HG02588 (cell line): ENCODE measurements around the gene ZBTB40.

Source experiments
- ATAC-seq: cut with Tn5 transposase; IDR thresholded peaks from one replicate; pipeline ENCODE4 v1.9.1; 2021; ENCODE audit warnings: mild to moderate bottlenecking, moderate library complexity; ENCODE audit not compliant: unreplicated experiment

Gene ZBTB40, protein sequence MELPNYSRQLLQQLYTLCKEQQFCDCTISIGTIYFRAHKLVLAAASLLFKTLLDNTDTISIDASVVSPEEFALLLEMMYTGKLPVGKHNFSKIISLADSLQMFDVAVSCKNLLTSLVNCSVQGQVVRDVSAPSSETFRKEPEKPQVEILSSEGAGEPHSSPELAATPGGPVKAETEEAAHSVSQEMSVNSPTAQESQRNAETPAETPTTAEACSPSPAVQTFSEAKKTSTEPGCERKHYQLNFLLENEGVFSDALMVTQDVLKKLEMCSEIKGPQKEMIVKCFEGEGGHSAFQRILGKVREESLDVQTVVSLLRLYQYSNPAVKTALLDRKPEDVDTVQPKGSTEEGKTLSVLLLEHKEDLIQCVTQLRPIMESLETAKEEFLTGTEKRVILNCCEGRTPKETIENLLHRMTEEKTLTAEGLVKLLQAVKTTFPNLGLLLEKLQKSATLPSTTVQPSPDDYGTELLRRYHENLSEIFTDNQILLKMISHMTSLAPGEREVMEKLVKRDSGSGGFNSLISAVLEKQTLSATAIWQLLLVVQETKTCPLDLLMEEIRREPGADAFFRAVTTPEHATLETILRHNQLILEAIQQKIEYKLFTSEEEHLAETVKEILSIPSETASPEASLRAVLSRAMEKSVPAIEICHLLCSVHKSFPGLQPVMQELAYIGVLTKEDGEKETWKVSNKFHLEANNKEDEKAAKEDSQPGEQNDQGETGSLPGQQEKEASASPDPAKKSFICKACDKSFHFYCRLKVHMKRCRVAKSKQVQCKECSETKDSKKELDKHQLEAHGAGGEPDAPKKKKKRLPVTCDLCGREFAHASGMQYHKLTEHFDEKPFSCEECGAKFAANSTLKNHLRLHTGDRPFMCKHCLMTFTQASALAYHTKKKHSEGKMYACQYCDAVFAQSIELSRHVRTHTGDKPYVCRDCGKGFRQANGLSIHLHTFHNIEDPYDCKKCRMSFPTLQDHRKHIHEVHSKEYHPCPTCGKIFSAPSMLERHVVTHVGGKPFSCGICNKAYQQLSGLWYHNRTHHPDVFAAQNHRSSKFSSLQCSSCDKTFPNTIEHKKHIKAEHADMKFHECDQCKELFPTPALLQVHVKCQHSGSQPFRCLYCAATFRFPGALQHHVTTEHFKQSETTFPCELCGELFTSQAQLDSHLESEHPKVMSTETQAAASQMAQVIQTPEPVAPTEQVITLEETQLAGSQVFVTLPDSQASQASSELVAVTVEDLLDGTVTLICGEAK

DNA sequence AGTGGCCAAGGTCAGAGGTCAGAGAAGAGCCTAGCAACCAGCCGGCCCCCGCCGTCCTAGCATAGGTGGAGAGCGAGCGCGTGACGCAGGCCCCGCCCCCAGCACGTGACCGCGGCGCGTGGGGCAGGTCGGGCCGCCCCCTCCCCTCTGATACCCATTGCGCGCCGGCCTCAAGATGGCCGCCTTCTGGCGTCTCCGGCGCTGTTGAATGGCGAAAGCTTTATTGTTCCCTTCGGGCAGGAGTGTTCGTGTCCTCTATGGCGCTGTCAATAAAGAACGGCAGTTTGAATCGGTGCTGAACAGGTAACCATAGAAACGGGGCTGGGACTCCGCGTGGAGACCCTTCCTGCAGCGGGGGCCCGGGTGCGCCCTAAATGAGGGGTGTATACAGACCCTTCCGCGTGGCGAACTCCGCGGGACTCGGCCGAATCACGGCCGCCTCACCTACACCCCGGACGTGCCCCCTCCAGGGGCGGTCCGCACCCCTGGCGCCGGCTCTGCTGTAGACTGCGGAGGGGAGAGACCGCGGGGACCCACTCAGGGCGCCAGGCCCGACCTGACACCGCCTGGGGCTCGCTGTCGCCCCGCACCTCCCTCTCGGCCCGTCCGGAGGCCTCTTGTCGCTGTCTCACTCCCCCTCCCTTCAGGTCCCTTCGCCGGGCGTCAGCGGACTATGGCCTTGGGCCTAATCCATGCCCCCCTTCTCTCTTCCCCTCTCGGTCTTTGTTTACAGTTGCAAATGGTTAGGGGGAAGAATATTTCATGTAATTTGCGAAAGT, at the start of gene ZBTB40:
TSS of gene ZBTB40 (plus strand) at position 150 of the 779 bp plus-strand sequence. CDS start 38,098 bp downstream, outside the sequence.
- peak; percentile 82 for ATAC-seq

DNA sequence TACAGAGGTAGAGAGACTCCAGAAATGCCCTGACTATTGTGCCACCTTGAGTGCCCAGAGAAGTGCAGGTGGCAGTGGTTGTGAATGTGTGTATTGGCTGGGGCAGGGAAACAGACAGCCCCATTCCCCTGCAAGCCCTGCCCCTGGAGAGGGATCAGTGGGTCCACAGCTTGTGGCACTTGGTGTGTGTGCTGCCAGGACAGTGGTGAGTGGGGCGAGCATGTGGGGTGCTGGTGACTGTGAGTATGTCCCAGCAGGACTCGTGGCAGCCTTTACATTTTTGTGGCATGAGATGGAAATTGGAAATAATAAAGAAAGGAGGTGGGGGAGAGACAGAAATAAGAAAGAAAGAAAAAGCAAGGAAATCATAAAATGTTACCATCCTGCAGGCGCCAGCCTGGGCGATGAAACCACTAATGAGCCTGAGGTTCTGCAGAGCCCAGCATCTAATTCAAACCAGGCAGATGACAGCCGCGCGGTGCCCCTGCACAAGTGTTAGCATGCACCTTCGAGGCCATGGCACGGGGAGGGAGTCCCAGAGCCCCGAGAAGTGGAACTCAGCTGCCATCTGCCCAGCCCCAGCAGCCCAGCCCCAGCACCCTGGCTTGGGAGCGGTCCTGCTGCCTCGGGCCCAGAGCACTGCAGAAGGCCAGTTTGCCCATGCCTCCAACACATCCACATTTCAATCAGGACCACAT, 49.1 kb upstream of the ZBTB40 start:
- no peak for ATAC-seq

DNA sequence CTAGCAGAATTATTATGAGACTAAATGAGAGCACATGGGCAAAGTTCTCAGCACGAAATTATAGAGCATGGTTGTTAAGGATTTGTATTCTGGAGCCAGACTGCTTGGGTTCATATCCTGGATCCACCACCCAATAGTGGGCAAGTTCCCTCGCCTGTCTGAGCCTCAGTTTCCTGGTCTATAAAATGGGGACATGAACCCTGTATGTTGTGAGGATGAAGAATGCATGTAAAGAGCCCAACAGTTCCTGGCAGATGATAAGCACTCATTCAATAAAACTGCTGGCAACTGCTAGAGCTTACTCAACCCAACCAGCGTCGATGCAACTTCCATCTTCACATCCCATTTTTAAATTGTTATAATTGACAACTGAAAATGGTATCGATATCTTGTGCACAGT, 47.2 kb upstream of the ZBTB40 start:
- ATAC-seq = no peak

DNA sequence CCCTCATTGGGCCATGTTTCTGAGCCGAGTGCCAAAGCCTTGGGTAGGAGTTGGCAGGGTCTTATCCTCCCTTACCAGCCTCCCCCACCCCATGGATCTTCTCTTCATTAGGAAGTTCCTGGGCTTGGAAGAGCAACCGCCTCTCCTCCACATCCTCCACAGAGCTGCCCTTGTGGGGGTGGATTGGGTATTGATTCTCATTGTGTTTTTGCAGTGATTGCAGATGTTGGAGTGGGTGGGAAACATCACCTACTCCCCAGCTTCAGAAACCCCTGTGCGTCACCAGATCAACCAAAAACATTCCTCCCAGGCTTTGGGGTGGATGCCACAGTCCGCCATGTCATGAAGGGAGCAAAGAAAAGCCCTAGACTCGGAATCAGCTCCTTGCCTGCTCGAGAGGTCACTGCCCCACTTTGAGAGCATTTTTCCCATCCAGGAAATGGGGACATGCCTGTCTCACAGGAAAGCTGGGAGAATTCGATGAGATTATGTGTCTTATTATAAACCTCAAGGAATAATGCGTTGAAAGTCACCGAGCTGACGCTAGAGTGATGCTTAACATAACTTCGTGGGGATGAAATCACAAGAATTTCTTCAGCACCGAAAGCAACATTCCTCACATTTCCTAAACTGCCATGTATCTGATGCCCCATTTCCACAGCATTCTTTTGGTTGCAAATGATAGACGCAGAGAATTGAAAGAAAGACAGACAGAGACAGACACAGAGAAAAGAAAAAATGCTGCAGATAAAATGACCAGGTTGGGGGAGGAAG, 44.7 kb upstream of the ZBTB40 start:
- ATAC-seq = no peak

DNA sequence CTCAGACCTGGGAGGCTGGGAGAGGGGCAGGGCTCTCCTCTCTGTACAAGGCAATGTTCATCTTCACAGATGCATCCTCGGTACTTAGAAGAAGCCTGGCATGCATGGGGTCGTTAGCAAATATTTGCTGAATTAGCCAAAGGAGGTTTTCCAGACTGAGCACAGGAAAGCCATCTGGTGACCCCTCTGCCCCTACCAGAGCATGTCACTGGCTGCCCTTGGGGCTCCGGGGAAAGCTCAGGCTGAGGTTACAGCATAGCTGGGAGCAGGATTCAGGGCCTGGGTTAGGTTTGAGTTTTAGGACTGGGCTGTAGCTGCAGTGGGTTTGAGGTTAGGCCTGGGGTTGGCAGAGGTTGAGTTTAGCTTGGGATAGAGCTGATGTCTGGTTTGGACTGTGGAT, 43.4 kb upstream of the ZBTB40 start:
- ATAC-seq = no peak

DNA sequence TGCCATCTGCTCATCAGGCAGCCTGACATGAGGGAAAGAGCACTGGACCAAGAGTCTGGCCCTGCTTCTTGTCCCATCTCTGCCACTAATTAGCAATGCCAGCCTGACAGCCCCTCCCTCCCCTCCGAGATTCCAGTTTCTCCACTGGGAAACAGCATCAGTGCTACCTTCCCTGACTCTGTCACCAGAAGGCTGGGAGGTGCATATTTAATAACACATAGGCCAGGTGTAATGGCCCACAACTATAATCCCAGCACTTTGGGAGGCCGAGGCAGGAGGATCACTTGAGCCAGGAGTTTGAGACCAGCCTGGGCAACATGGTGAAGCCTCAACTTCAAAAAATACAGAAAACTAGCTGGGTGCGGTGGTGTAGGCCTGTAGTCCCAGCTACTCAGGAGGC, 41.2 kb upstream of the ZBTB40 start:
- no peak for ATAC-seq

DNA sequence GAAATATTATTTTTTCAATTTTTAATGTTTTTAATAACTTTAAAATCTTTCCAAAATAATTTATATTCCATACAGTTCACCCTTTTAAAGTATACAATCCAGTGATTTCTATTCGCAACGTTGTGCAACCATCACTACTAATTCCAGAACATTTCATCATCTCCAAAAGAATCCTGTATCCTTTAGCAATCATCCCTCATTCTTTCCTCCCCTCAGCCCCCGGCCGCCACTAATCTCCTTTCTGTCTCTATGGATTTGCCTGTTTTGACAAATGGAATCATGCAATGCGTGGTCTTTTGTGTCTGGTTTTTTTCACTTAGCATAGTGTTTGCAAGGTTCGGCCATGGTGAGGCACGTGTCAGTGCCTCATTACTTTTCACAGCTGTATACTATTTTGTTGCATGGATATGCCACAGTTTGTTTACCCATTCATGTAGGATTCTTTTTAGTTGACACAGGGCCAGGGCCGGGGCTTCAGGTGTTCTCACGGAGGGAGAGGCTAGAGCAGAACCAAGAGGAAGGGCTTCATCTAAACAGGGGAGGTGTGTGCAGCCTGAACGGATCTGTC, 40.6 kb upstream of the ZBTB40 start:
- no peak for ATAC-seq

DNA sequence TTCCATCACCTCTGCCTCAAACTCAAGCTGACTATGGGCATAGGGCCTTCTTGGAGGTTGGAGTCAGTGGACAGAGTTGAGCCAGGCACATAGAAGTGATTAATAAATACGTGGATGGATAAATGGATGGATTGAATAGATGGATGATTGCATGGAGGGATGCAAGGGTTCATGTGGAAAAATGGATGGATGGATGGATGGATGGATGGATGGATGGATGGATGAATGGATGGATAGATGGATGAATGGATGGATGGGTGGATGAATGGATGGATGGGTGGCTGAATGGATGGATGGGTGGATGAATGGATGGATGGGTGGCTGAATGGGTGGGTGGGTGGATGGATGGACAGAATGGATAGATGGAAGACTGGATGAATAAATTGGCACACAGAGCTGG, 40.1 kb upstream of the ZBTB40 start:
- no peak for ATAC-seq

DNA sequence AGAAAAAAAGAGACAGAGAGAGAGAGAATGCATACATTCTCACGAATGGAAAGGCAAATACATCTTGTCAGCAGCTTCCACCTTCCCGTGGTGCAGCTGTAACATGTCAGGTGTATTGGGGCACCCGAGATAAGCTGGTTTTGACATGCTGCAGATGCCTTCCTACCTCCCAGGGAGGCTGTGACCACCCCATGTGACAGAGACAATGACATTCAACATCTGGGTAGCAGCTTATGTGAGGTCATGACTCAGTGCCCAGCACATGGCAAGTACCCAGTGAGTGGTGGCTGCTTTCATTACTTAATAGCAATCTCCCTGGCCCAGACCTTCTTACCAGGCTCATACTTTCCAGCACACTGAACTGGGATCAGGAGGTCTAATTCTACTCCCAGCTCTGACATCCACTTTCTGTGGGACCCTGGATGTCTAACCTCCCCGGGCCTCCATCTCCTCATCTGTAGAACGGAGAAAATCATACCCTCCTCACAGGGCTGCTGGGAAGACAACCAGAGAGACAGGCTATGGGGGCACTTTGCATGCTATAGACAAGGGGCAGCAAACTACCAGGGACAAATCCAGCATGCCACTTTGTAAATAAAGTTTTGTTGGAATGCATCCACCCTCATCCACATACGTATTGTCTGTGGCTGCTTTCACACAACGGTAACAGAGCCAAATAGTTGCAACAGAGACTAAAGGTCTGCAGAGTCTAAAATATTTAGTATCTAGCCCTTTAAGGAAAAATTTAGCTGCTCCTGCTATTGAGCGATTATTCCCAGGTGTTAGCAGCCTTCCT, 38.5 kb upstream of the ZBTB40 start:
- no peak for ATAC-seq

DNA sequence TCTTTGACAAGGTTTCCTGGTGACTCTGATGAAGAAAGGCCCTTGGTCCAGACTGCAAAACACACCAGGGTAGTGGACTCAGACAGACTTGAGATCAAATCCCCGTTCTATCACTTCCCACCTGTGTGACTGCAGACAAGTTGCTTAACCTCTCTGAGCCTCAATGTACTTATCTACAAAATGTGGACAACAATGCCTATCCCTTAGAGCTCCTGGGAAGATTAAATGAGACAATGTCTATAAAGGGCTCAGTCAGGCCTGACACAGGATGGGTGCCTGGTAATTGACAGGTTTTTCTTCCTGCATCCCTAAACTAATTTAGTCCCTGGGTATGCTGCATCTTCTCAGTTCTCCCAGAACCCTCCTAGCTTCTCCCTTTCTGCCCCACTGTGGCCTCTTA, 37.9 kb upstream of the ZBTB40 start:
- ATAC-seq = no peak

DNA sequence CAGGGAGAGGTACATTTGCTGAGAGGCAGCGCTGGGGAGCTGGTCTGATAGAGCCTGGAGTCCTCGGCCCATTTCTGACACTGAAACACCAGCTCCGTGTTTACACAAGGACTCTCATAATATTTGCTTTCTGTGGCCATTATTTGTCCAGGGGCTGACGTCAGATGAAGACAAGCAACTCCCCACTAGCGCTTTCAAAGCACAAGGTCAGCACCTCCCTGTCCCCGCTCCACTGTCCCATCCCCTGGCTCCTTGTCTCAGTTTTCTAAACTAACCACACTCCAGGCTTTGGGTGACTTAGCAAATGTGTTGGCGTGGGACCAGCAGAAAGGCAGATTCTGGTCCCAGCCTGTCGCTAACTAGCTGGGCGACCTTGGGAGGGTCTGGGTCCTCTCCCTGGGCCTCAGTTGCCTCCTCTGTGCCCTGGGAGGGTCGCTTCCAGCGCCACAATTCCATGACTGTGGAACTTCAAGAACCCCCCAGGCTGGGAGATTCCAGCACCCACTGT, 37.4 kb upstream of the ZBTB40 start:
- no peak for ATAC-seq

DNA sequence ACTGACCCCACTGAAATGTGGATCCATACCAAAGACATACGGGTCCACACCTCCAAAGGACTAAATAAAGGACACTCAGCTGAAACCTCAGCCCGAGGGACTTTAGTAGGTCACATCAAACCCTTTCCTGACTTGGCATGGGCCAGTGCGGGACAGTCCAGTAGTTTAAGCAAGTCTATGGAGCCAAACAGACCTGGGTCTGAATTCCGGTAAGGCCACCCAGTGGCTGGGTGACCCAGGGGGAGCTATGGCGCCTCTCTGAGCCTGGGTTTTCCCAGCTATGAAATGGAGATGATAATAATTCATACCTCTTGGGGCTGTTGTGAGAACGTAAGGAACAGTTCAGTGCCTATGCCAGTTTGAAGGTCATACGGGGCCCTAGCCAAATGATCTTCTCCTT, 36.2 kb upstream of the ZBTB40 start:
- no peak for ATAC-seq

DNA sequence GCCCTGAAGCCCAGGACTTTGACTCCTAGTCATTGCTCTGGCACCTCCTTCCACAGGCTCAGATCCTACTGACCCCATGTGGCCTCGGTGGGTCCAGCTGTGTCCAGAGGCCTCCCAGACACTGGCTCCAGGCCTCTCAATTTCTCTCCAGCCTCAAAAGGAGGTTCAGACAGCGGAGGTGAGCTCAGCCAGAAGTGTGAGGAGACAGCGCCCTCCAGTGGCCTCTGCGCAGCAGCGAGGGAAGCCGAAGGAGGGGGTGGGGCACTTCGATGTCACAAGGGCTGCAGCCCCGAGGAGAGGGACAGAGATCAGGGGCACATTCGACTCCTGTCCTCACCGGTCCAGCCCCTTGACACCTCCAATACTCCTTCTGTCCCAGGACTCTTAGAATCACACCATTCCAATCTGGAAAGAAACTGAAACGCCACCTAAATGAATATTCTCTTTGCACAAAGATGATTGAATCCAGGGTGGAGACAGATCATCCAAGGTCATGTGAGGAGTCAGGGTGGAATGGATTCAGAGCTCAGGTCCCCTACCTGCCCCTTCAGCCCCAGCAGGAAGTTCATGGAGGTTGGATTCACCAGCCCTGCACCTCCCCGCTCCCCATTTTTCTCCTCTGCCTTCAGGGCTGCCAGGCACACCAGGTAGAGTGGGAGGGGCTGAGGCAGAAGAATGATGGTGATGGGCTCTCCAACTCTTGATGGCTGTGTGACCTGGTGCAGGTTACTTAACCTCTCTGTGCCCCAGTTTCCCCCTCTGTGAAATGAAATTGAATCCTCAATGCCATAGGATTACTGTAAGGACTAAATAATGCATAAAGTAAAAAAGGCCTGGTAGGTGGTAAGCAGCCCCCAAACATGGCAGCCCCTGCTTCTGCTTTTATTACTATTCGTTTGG, 34.8 kb upstream of the ZBTB40 start:
- no peak for ATAC-seq

DNA sequence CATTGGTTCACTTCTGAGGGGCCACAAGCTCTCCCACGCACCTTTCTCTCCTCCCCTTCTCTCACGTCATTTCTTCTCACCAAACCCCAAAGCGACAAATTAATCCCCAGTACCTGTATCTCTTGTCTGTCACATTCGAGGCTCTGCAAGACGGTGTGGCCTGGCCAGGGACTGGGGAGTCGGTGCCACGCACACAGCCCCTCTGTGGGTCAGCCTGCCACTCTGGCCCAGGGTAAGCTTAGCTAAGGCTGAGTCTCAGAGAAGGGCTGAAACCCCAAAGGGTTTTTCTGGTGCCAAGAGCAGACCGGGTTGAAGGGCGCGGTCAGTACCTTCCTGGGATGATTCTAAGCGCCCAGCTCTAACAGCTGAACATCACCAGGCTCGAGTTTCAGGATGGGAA, 34.2 kb upstream of the ZBTB40 start:
- no peak for ATAC-seq

DNA sequence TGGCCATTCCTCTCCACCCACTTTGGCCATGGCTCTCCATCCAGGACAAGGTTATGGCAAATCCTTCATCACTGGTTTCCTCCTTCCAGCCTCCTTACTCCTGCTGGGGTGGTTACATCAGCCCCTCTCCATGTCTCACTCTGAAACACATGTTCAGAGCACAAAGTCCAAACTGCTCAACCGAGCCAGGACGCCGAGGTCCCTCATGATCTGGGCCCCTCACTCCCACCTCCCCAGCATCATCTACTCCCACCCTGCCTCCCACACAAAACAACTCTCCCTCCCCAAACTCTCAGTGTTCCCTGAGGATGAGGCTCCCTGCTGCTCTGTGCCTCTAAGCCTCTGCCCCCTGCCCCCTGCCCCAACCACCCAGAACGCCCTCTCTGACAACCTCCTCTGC, 33.3 kb upstream of the ZBTB40 start:
- no peak for ATAC-seq

DNA sequence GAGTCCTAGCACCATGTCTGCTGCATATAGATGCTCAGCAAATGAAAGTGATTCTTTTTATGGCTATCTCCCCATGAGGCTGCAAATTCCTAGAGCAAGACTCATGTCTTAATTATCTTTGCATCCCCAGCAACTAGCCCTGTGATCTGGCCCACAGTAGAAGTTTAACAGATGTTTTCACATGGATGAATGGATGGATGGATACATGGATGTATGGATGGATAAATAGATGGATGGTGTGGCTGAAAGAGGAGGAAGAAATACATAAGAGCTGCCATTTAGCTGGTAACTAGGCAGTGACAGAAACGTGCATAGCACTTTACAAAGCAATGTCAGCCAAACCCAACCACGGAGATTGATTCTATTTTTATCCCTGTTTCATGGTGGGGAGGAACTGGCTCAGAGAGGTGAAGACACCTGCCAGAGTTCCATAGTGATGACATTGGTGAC, 32.7 kb upstream of the ZBTB40 start:
- ATAC-seq = no peak
